GM21526 (cell line): ENCODE measurements around the gene NDC80.
"Not testable (repeated sequence)": the region's sequence is repeated elsewhere in the genome, so short reads cannot be mapped to it uniquely, and the experiment has no call there.

Source experiments
- ATAC-seq: cut with Tn5 transposase; IDR thresholded peaks from one replicate; pipeline ENCODE4 v1.9.1; 2021; ENCODE audit warnings: moderate library complexity; ENCODE audit not compliant: unreplicated experiment, low FRiP score

The NDC80 gene

GRCh38 chr18:2571200-2572170, at the start of gene NDC80, which contains the start of gene METTL4:
Gene NDC80, plus strand, starts transcription at chr18:2571557. Its CDS starts 1,429 bp downstream, at chr18:2572986.
Gene METTL4, minus strand, starts transcription at chr18:2571505. Its CDS starts 4,289 bp downstream, at chr18:2567216.
- ATAC-seq = peak; percentile 75

- no peak for ATAC-seq
Measured at GRCh38 chr18:2522112-2522511, 49.2 kb upstream of the NDC80 start.

DNA sequence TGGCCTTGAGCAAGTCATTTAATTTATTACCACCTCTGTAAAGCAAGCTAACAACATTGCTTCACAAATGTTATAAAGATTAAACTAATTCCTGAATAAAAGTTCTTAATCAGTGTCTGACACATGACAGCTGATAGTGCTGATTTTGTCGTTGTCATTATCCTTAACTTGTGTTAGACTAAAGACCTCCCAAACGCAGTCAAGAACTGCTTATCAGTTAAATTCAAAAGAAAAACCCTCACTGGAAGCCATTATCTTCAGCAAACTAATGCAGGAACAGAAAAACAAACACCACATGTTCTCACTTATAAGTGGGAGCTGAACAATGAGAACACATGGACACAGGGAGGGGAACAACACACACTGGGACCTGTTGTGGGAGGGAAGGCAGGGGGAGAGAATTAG, 46.6 kb upstream of the NDC80 start:
- ATAC-seq = not testable (repeated sequence)

DNA sequence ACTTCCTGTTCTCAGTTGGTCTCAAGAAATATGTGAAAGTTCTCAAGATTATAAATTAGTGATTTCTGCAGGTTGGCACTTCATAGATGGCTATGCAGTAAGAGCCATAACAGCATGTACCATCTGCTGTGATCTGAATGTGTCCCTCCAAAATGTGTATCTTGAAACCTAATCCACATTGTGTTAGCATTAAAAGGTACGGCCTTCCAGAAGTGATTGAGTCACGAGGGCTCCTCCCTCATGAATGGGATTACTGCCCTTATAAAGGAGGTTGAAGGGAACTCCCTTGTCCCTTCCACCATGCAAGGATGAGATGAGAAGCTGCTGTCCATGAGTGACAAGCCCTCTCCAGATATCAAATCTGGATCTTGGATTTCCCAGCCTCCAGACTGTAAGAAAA, 45.0 kb upstream of the NDC80 start:
- no peak for ATAC-seq

DNA sequence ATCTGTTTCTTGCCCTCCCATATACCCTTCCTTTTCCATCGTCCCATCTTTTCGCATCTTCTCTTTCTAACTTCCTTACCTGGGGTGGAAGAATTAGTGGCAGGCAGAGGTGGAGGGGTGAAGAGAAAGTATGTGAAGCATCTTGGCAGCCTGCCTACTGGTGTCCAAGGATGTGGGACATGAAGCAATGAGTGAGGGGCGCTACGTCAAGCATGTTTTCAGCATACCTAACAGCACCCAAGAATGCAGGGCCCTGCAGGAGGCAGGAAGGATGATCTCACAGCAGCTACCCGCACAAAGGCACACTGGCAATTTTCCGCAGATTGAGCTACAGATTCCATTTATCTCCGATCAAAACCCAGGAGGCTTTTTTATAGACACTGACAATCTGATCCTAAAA, 42.2 kb upstream of the NDC80 start:
- no peak for ATAC-seq

DNA sequence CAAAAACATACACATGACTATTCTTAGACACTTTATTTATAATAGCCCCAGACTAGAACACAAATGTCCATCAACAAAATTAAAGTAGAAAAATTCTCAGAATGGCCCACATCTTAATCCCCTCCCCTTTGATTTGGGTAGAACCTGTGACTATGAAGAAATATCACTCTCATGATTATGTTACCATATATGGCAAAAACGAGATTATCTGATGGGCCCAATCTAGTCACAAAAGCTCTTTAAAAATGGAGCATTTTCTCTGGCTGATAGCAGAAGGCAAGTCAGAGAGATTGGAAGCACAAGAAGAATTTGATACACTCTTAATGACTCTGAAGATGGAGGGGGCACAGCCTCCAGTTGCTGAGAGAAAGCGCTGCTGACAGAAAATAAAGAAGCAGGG, 39.6 kb upstream of the NDC80 start:
- ATAC-seq = no peak

DNA sequence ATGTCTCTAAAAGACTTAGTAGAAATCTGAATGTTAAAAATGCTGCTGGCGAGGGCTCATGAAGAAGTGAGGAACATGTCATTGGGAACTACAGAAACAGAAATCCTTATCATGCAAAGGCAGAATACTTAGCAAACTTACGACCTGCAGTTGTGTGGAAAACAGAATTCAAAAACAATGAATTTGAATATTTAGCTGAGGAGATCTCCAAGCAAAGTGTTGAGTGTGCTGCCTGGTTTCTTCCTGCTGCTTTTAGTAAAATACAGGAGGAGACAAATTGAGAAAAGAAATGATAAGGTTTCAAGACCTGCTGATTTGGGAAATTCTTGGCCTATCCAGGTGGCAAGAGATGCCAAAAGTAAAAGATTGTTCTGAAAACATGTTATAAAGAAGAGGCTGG, 38.6 kb upstream of the NDC80 start:
- no peak for ATAC-seq

GRCh38 chr18:2534906-2535305, 36.5 kb upstream of the NDC80 start:
- ATAC-seq = no peak

- ATAC-seq = no peak
Measured at GRCh38 chr18:2535419-2535910, 35.9 kb upstream of the NDC80 start.

GRCh38 chr18:2536063-2536462, 35.3 kb upstream of the NDC80 start:
- ATAC-seq = no peak

GRCh38 chr18:2536493-2536892, 34.9 kb upstream of the NDC80 start:
- no peak for ATAC-seq

GRCh38 chr18:2537296-2537695, 34.1 kb upstream of the NDC80 start:
- ATAC-seq = no peak

- no peak for ATAC-seq
Measured at GRCh38 chr18:2538236-2538635, 33.1 kb upstream of the NDC80 start.

DNA sequence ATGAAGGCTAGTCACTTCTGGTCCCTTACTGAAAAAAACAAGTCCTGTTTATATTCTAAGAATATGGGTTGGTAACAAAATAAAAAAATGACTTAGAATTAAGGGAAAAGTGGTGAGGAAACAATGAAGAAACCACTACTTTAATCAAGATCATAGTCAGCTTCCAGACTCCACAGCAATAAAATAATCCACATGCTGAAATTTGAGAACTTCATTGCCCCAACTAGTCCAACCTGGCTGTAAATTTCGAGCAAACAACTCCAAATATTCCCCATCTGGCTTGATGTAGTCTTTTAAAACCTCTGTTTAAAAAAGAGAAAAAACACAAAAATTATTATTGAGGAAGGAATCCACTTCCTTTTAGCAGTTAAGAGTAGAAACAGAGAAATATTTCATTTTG, 32.5 kb upstream of the NDC80 start:
- ATAC-seq = no peak

DNA sequence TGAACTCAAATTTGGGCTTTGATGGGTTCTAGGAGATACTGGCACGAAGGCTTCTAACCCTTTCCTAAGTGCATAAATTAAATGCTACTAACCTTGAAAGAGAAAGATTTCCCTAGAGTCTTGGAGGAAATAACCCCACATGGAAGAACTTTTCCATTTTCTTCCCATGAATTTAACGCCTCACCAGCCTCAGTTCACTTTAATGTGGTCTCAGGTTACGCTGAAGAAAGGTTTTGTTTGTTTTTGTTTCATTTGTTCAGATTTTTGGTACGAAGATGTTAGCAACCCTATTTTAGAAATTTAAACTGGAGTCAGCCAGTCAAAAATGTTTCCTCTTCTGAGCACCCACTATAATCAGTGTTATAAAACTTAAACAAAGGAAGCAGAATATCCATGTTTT, 30.8 kb upstream of the NDC80 start:
- ATAC-seq = no peak

GRCh38 chr18:2541925-2542563, 29.3 kb upstream of the NDC80 start:
- peak; percentile 62 for ATAC-seq

DNA sequence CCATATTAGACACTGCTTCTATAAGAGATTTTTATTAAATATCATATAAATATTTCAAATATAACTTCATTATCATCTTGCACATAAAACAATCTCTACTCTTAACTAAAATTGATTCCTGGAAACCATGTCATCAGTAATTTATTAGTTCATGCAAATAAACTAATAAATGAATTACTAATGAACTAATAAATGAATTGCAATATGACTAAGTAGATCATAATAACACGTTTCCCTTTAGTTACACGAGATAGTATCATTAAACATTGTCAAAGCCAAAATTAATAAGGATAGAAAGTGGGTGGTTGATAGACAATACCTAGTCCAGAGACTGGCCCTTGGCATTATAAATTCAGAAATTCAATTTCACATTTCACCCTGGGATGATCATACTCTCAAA, 26.2 kb upstream of the NDC80 start:
- ATAC-seq = no peak

- peak; percentile 69 for ATAC-seq
Measured at GRCh38 chr18:2547477-2548087, 23.8 kb upstream of the NDC80 start.

- no peak for ATAC-seq
Measured at GRCh38 chr18:2549462-2549861, 21.9 kb upstream of the NDC80 start.

GRCh38 chr18:2551425-2551824, 19.9 kb upstream of the NDC80 start:
- ATAC-seq = no peak

DNA sequence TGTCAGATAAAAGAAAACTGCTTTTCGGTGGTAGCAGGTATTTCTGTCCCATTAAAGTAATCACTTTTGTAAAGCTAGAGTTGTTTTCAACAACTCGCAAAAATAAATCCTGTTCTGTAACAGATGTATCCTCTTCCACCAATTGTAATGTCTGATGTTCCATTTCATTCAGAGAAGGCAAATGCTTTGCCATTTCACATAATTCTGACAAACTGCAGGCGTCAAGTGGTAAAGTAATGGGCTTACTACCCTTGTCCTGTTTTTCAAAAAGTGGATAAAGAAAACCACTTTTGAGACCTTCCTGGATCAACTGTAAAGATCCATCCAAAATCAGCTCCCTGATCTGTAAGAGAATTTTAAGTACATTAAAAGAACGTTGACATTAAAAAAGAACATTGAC, 16.7 kb upstream of the NDC80 start:
- no peak for ATAC-seq
